Activated T-cell treated with anti-CD3 and anti-CD28 coated beads, Interleukin-2, amount 50 U/mL, for 72 hours (primary cell): ENCODE data around the gene P2RX2. TPM values are rescaled to one million over a fixed set of nuclear protein-coding genes. Genes with fewer than 3 reads are reported as not detected.

Experiments used
- ATAC-seq, 2 donors: fragments of 150-1000 bp; cut with Tn5 transposase; replicated peaks in 1 of 2; 2 replicates each; pipeline ENCODE4 v1.10.0; 2021; ENCODE audit warnings: moderate library complexity in 2 of 2, mild to moderate bottlenecking in 1 of 2
- DNase-seq, 2 donors: peaks; one replicate each; pipeline ENCODE4 v3.0.0; 2021 to 2022; ENCODE audit warnings: mixed read lengths in 1 of 2
- H3K27ac Mint-ChIP-seq: one replicate; pipeline ENCODE4 v1.8.0; 2022; ENCODE audit warnings: mild to moderate bottlenecking, moderate library complexity, mixed read lengths
- H3K27me3 Mint-ChIP-seq: one replicate; pipeline ENCODE4 v1.8.0; 2022; ENCODE audit warnings: low read depth, mixed read lengths
- H3K36me3 Mint-ChIP-seq, 2 donors: one replicate each; pipeline ENCODE4 v1.8.0; 2022; ENCODE audit warnings: mixed read lengths in 2 of 2, mild to moderate bottlenecking in 1 of 2; ENCODE audit not compliant: insufficient read depth in 2 of 2
- H3K4me1 Mint-ChIP-seq: one replicate; pipeline ENCODE4 v1.8.0; 2022; ENCODE audit warnings: low read depth, mixed read lengths
- H3K4me3 Mint-ChIP-seq, 2 donors: one replicate each; pipeline ENCODE4 v1.8.0; 2022; ENCODE audit warnings: mild to moderate bottlenecking in 2 of 2, mixed read lengths in 2 of 2, moderate library complexity in 2 of 2
- H3K9me3 Mint-ChIP-seq, 2 donors: one replicate each; pipeline ENCODE4 v1.8.0; 2022; ENCODE audit warnings: mixed read lengths in 2 of 2
- total RNA-seq, 2 donors: library from RNA; stranded (reverse); gene quantifications; one replicate each; pipeline ENCODE4 v1.2.3, GENCODE V29; 2022

The P2RX2 gene
- total RNA-seq, 2 donors from 2014 or later = not detected

DNA sequence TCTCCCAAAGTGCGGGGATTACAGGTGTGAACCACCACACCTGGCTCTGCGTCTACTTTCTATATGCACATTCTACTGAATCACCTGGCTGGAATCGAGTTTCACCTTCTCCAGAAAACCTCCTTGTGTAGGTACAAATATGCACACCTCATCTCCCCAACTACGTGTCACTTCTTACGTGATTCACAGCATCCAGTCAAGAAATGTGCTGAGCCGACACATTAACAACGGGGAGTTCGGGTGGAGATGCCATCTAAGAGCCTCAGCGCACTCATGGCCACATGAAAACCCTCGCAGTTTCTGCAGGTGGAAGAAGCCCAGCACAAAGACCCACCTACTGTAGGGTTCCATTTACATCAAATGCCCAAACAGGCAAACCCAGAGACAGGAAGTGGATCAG, 29.3 kb downstream of the P2RX2 start:
- Mint-ChIP-seq H3K27me3 (no peaks in the 10 kb centered on the region), H3K36me3 (peaks cover 11 to 30% of the 10 kb centered on the region in 2 donors), H3K27ac (no peak overlapping the region), H3K4me1 (peaks cover 14% of the 10 kb centered on the region), H3K9me3 (no peaks in the 10 kb centered on the region), H3K4me3 (no peak overlapping the region)
- no peak for ATAC-seq
- no peak for DNase-seq

GRCh38 chr12:132648616-132649225, 30.1 kb downstream of the P2RX2 start:
- no peaks in the 10 kb centered on the region for H3K9me3 Mint-ChIP-seq
- no peak for DNase-seq
- no peak for ATAC-seq
- peaks cover 11 to 35% of the 10 kb centered on the region in 2 donors for H3K36me3 Mint-ChIP-seq
- H3K27ac Mint-ChIP-seq = no peak overlapping the region
- H3K4me1 Mint-ChIP-seq = peaks cover 17% of the 10 kb centered on the region
- H3K4me3 Mint-ChIP-seq = no peak overlapping the region
- H3K27me3 Mint-ChIP-seq = no peaks in the 10 kb centered on the region

DNA sequence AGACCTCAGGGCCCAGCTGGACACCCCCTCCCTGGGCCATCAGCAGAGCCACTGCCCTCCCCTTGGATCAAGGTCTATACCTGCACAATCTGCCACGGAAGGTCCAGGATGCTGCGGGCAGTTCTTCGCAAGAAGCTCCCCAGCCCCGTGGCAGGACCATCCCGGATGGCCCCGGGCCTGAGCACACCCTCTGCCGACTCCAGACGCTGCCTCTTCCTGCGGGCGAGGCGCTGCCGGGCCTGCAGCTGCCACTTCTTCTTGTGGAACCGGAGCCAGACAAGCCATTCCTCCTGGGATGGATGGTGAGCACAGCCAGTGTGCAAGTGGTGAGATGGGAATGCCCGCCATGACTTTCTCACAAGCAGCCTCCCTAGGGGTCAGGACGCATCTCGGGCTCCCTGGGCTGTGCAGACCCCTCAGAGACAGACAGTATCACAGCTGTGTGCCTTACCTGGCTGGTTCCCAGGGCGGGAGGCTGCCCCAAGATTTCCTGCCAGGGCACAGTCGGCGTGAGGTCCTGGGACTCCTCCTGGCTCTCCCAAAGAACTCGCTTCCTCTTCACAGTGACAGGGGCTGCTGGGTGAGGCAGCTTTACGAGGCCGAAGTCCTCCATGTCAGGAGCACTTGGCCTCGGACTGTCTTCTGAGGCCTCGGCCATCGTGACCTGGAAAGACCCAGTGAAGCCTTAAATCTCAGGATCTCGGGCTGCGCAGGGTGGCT, 30.8 kb downstream of the P2RX2 start:
- H3K4me1 Mint-ChIP-seq = peaks cover 23% of the 10 kb centered on the region
- no peaks in the 10 kb centered on the region for H3K27me3 Mint-ChIP-seq
- ATAC-seq (no peak), DNase-seq (no peak)
- H3K9me3 Mint-ChIP-seq = no peaks in the 10 kb centered on the region
- H3K36me3 Mint-ChIP-seq = peaks cover 9 to 34% of the 10 kb centered on the region in 2 donors
- H3K27ac Mint-ChIP-seq = no peak overlapping the region
- H3K4me3 Mint-ChIP-seq = no peak overlapping the region

- DNase-seq (no peak), ATAC-seq (no peak)
- Mint-ChIP-seq H3K4me1 (peaks cover 23% of the 10 kb centered on the region), H3K36me3 (peaks cover 8 to 36% of the 10 kb centered on the region in 2 donors), H3K4me3 (no peak overlapping the region), H3K27me3 (no peaks in the 10 kb centered on the region), H3K27ac (no peak overlapping the region), H3K9me3 (no peaks in the 10 kb centered on the region)
These were observed 33.0 kb downstream of the P2RX2 start for GRCh38 chr12:132651444-132652100.

DNA sequence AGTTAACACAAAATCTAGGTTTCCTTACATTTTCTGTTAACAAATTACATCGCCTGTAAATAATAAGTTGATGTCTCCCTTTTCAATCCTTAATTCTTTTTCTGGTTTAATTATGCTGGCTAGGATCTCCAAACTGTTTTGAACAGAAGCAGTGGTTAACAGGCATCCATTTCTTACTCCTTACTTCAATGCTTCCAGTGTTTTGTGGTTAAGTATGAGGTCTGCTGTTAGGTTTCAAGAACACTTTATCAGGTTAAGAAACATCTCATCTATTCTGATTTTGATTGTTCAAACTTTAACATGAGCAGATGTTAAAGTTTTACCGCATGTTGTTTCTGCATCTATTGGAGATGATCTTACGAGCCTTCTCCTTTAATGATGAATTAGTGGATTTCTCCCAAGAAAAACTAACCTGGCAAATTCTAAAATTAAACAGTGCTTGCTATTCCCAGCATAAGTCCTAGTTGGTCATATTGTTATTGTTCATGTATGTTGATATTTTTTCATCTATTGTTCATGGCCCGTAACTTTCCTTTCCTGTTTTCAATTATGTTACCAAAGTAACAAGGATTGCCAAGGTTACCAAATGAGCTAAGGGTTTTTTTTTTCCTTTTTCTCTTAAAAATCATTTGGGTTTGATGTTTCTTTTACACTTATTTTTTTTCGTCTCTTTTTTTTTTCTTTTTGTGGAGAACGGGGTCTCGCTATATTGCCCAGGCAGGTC, 35.2 kb downstream of the P2RX2 start:
- H3K36me3 Mint-ChIP-seq = peaks cover 7 to 41% of the 10 kb centered on the region in 2 donors

DNA sequence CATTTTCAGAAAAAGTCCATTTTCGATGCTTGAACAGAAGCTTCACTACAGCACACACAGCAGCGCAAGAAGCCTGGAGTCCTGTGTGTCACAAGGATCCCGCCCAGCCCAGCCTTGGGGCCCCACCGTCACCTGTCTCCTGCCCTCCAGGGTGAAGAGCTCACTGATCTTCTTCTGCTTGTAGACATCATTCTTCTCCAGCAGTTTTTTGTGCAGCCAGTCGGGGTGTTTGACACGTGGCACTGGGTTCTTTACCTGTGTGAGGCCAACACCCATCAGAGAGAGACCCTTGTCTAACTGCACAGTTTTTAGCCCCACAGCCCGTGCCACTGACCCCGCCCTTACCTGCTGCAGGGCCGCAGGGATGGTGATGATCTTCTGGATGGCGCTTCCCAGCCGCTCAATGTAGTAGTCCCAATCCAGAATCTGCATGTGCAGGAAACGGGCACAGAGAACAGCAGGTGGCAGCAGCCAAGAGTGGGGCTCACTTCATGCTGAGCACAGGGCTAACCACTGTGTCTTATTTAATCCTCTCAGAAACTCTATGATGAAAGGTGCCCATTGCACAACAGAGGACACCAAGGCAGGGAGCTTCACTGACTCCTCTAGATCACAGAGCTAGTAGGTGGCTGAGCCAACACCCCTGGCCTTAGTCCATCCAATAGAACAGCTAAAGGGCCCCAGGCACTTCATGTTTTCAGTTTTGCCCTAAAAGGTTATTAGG, 38.6 kb downstream of the P2RX2 start:
- no peak overlapping the region for H3K27ac Mint-ChIP-seq
- no peaks in the 10 kb centered on the region for H3K9me3 Mint-ChIP-seq
- no peak for DNase-seq
- no peak for ATAC-seq
- no peaks in the 10 kb centered on the region for H3K27me3 Mint-ChIP-seq
- peaks cover 9% of the 10 kb centered on the region for H3K4me1 Mint-ChIP-seq
- H3K4me3 Mint-ChIP-seq = no peak overlapping the region
- H3K36me3 Mint-ChIP-seq = peaks cover 9 to 51% of the 10 kb centered on the region in 2 donors

More for the DNA sequence above, 35.2 kb downstream of the P2RX2 start:
- peak overlapping the region; percentile 1 for H3K27ac Mint-ChIP-seq
- H3K27me3 Mint-ChIP-seq = no peaks in the 10 kb centered on the region
- peaks cover 9% of the 10 kb centered on the region for H3K4me1 Mint-ChIP-seq
- no peak overlapping the region for H3K4me3 Mint-ChIP-seq
- no peaks in the 10 kb centered on the region for H3K9me3 Mint-ChIP-seq
- DNase-seq = no peak
- ATAC-seq = no peak

- Mint-ChIP-seq H3K27ac (no peak overlapping the region), H3K9me3 (no peaks in the 10 kb centered on the region), H3K4me3 (no peak overlapping the region), H3K4me1 (peaks cover 9% of the 10 kb centered on the region), H3K27me3 (no peaks in the 10 kb centered on the region), H3K36me3 (peaks cover 12 to 50% of the 10 kb centered on the region in 2 donors)
- no peak for DNase-seq
- ATAC-seq = no peak
These were observed 39.7 kb downstream of the P2RX2 start for GRCh38 chr12:132658149-132658894.

- peaks cover 2% of the 10 kb centered on the region for H3K4me1 Mint-ChIP-seq
- no peak overlapping the region for H3K4me3 Mint-ChIP-seq
- H3K27me3 Mint-ChIP-seq = no peaks in the 10 kb centered on the region
- peaks cover 12 to 50% of the 10 kb centered on the region in 2 donors for H3K36me3 Mint-ChIP-seq
- ATAC-seq (no peak), DNase-seq (no peak)
- no peaks in the 10 kb centered on the region for H3K9me3 Mint-ChIP-seq
- no peak overlapping the region for H3K27ac Mint-ChIP-seq
These were observed 40.6 kb downstream of the P2RX2 start for GRCh38 chr12:132659146-132659545.

DNA sequence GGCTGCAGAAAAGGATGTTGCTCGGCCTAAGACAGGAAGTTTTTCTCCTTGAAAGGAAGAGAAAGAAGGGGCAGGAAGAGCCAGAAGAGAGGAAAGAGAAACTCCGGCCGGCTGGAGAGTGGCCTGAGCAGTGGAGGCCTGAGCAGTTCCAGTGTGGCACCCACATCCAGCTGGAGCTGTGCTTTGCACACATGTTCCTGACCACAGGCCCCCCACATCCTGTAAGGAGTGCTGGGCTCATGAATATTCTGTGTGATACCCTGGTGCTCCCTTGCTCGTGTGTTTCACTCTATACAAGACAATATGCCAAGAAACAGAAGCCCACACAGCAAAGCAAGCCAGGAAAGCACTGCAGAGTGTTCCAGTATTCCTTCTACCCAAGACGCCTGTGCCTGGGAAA, 41.5 kb downstream of the P2RX2 start:
- Mint-ChIP-seq H3K9me3 (no peaks in the 10 kb centered on the region), H3K27ac (no peak overlapping the region), H3K36me3 (peaks cover 12 to 50% of the 10 kb centered on the region in 2 donors), H3K27me3 (no peaks in the 10 kb centered on the region), H3K4me3 (no peak overlapping the region), H3K4me1 (peaks cover under 1% of the 10 kb centered on the region)
- ATAC-seq = no peak
- no peak for DNase-seq

- ATAC-seq = no peak
- Mint-ChIP-seq H3K27me3 (no peaks in the 10 kb centered on the region), H3K4me3 (no peak overlapping the region), H3K9me3 (no peaks in the 10 kb centered on the region), H3K36me3 (peaks cover 12 to 57% of the 10 kb centered on the region in 2 donors), H3K27ac (no peak overlapping the region), H3K4me1 (peaks cover 4% of the 10 kb centered on the region)
- no peak for DNase-seq
These were observed 42.4 kb downstream of the P2RX2 start for GRCh38 chr12:132660996-132661395.

DNA sequence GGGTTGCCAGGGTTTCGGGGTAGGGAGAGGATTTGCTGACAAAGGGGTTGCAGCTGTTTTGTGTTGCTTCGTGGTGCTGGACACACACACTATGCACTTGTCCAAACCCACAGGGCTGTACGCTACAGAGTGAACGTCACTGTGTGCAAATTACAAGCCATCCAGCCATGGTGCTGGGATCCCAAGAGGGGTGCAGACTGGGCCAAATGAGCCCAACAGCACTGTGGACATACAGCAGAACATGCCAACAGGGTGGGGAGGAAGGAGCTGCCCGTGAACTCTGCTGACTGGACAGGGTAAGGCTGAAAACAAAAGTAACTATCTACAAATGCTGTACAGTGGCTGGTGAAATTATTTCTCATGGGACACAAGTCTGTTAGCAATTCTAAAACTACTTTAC, 43.4 kb downstream of the P2RX2 start:
- H3K9me3 Mint-ChIP-seq = no peaks in the 10 kb centered on the region
- H3K27me3 Mint-ChIP-seq = no peaks in the 10 kb centered on the region
- H3K4me1 Mint-ChIP-seq = peaks cover 4% of the 10 kb centered on the region
- DNase-seq (no peak), ATAC-seq (no peak)
- H3K4me3 Mint-ChIP-seq = no peak overlapping the region
- no peak overlapping the region for H3K27ac Mint-ChIP-seq
- peaks cover 12 to 55% of the 10 kb centered on the region in 2 donors for H3K36me3 Mint-ChIP-seq
